ENCODE results near the gene PPM1B.
"Not testable (repeated sequence)": the region's sequence is repeated elsewhere in the genome, so short reads cannot be mapped to it uniquely, and the experiment has no call there.

DNA sequence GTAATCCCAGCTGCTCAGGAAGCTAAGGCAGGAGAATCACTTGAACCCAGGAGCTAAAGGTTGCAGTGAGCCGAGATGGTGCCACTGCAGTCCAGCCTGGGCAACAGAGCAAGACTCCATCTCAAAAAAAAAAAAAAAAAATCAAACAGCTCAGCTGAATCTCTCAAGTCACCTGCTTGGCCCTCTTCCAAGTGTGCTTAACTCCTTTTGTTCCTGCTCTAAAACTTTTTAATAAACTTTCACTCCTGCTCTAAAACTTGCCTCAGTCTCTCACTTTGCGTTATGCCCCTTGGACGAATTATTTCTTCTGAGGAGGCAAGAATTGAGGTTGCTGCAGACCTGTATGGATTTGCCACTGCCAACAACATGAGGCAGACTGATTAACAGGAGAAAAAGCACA, 35.1 kb upstream of the PPM1B start:
- TF ChIP-seq, protein P1, sequence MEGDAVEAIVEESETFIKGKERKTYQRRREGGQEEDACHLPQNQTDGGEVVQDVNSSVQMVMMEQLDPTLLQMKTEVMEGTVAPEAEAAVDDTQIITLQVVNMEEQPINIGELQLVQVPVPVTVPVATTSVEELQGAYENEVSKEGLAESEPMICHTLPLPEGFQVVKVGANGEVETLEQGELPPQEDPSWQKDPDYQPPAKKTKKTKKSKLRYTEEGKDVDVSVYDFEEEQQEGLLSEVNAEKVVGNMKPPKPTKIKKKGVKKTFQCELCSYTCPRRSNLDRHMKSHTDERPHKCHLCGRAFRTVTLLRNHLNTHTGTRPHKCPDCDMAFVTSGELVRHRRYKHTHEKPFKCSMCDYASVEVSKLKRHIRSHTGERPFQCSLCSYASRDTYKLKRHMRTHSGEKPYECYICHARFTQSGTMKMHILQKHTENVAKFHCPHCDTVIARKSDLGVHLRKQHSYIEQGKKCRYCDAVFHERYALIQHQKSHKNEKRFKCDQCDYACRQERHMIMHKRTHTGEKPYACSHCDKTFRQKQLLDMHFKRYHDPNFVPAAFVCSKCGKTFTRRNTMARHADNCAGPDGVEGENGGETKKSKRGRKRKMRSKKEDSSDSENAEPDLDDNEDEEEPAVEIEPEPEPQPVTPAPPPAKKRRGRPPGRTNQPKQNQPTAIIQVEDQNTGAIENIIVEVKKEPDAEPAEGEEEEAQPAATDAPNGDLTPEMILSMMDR (IDR thresholded peaks at IDR 0.05) = not testable (repeated sequence)
- TF ChIP-seq POLR2A (IDR thresholded peaks at IDR 0.05) = not testable (repeated sequence)
